HG03354 (cell line): Measurements from ENCODE around the gene EVPL.
"Not testable (repeated sequence)": the region's sequence is repeated elsewhere in the genome, so short reads cannot be mapped to it uniquely, and the experiment has no call there.

Experiments
- ATAC-seq: cut with Tn5 transposase; IDR thresholded peaks from one replicate; pipeline ENCODE4 v1.9.1; 2021; ENCODE audit warnings: mild to moderate bottlenecking; ENCODE audit not compliant: unreplicated experiment, poor library complexity, severe bottlenecking

The EVPL gene

GRCh38 chr17:75976175-75976848 lies 50.8 kb downstream of the EVPL start:
- no peak for ATAC-seq

- no peak for ATAC-seq
These were observed 51.3 kb downstream of the EVPL start for GRCh38 chr17:75975757-75976174.

GRCh38 chr17:75975187-75975586 lies 51.9 kb downstream of the EVPL start:
- not testable (repeated sequence) for ATAC-seq

GRCh38 chr17:75970626-75971025 lies 56.5 kb downstream of the EVPL start:
- ATAC-seq: no peak

- no peak for ATAC-seq
These were observed 57.0 kb downstream of the EVPL start for GRCh38 chr17:75970011-75970523.

- ATAC-seq: not testable (repeated sequence)
These were observed 58.1 kb downstream of the EVPL start for GRCh38 chr17:75969044-75969443.

GRCh38 chr17:75965468-75965867 lies 61.6 kb downstream of the EVPL start:
- ATAC-seq: no peak

- no peak for ATAC-seq
These were observed 67.1 kb downstream of the EVPL start for GRCh38 chr17:75959839-75960511.

GRCh38 chr17:75959051-75959838 lies 67.9 kb downstream of the EVPL start:
- no peak for ATAC-seq
